Subcutaneous adipose tissue (tissue), 4 donors: Measurements from ENCODE around the gene SHROOM1. TPM values are rescaled to one million over a fixed set of nuclear protein-coding genes. Genes with fewer than 3 reads are reported as not detected.

Experiments
- total RNA-seq, 4 donors: library from RNA; depleted of rRNA; stranded (reverse); fragments of >200 nt; gene quantifications; one replicate each; pipeline ENCODE4 v1.1.0, GENCODE V29; 2016
- TF ChIP-seq, protein P1 (sequence below): fragments of 450-650 bp; IDR thresholded peaks from one replicate; pipeline ENCODE4 v1.5.1; 2016; ENCODE audit warnings: low read depth, mild to moderate bottlenecking, control low read depth, antibody characterized with exemption, moderate library complexity

SHROOM1 gene
- total RNA-seq, 4 donors from 2014 or later: 0.49 to 8.3 (median 3.4) TPM

DNA sequence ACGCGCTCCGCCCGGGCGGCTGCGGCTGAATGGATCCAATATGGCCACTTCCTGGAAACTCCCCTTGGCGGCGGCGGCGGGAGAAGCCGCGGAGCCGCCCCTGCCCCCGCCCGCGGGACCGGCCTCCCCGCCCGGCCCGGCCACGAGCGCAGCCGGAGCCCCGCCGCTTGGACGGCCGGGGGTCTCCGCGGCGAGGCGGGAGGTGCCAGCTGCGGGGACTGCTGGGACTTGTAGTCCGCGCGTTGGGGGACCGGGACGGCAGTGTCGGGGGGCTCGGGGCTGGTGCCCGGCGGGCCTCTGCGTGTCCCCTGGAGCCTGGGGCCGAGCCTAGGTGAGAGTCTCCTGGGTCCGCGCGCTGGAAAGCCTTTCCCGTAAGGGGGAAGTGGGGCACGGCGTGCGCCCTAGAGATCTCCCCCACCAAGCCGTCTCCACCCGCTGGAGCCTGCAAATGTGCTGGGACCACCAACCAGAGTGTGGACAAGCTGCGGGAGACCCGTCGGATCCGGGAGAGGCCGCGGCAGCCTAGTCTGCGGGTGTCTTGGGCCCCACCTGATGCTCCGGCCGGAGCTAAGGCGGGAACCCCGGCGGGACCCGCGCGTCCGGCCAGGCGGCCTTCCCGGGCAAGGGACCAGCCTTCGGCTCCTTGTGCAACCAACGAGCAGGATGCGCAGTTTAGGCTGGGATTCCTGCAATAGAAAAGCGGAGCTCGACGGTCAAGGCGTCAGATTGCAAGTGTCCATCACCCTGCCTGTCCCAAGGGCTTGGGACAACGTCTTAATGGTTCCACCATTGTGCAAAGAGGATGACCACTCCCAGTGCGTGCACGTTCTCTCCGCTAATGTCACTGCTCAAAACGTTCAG, 53.0 kb downstream of the SHROOM1 start, which contains the start of gene SEPTIN8:
Gene SEPTIN8 (minus strand): TSS at position 31 of the 861 bp plus-strand sequence. CDS start 102 bp downstream, outside the sequence.
- TF ChIP-seq, protein P1, sequence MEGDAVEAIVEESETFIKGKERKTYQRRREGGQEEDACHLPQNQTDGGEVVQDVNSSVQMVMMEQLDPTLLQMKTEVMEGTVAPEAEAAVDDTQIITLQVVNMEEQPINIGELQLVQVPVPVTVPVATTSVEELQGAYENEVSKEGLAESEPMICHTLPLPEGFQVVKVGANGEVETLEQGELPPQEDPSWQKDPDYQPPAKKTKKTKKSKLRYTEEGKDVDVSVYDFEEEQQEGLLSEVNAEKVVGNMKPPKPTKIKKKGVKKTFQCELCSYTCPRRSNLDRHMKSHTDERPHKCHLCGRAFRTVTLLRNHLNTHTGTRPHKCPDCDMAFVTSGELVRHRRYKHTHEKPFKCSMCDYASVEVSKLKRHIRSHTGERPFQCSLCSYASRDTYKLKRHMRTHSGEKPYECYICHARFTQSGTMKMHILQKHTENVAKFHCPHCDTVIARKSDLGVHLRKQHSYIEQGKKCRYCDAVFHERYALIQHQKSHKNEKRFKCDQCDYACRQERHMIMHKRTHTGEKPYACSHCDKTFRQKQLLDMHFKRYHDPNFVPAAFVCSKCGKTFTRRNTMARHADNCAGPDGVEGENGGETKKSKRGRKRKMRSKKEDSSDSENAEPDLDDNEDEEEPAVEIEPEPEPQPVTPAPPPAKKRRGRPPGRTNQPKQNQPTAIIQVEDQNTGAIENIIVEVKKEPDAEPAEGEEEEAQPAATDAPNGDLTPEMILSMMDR: no peak

- TF ChIP-seq, protein P1: no peak
Observed at GRCh38 chr5:132776938-132777208, 53.6 kb downstream of the SHROOM1 start.

DNA sequence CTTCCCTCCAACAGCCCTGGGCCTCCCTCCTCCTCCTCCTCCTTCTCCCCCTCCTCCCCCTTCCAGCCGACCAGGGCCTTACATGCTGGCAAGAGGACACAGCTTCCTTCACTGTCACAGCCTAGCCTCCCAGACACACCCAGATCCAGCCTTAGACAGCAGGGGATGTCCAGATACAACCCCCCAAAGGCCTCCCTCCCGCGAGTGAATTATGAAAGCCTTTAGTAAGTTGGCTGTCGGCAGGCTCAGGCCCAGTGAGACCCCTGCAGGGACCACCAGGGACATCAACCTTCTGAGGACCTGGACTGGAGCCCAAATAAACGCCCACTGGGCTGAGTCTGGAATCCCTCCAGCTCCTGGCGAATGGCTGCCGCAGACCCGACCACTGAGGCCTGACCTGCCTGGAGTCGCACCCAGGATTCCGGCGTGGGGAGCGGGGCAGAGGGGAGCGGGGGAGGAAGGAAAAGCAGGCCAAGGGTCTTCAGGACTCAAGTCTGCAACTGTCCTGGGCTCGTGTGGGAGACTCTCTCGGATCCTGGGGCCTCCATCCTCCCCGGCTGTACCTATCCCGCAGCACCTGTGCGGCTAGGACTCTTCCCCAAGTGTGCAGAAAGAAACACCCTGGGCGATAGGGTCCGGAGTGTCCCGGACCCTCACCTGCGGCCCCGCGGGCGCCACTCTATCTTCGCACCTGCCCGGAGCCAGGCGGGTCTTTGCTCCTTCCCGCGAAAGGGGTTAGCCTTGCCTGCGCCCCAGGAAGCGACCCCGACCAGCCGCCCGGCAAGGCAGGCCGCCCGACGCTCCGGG, 54.1 kb downstream of the SHROOM1 start:
- TF ChIP-seq, protein P1: no peak

DNA sequence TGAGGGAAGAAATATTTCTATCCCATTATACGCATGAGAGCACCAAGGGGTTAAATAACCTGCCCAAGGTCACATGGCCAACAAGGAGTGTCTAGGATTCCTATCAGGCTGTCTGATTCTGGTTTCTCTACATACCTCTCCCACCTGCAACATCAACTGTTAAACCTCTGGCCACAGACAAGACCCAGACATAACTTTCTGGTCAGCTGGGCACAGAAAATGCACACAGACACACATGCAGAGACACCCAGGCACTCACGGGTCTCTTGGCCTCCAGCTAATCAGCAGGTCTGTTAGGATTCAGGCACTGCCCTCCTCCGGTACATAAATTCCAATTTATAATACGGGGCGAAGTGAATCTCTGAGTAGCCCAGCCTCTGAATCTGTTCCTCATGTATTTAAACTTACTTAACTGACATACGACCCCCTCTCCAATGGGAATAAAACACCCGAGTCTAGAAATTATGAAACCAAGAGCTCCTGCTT, 54.9 kb downstream of the SHROOM1 start:
- TF ChIP-seq, protein P1: no peak

DNA sequence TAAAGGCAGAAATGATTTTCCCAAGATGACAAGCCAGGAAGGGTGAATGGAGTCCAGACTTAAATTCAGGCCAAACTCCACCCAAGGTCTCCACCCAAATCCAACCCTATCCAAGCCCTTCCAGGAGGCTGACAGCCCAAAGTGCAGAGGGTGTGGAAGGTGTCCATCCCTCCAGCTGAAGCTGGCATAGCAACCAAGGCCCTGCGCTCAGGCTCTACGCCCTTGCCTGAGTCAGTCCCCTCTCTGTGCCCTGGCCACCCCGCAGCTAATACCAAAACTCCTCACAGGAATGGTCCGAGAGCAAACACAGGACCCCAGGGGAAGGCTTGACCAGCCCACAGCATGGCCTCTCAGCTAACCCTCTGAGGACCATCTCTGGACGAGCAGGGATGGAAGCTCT, 55.6 kb downstream of the SHROOM1 start:
- TF ChIP-seq, protein P1: no peak

- TF ChIP-seq, protein P1: no peak
Observed at GRCh38 chr5:132774406-132774805, 56.0 kb downstream of the SHROOM1 start.
